ENCODE data around the gene EXPH5.

Gene EXPH5

DNA sequence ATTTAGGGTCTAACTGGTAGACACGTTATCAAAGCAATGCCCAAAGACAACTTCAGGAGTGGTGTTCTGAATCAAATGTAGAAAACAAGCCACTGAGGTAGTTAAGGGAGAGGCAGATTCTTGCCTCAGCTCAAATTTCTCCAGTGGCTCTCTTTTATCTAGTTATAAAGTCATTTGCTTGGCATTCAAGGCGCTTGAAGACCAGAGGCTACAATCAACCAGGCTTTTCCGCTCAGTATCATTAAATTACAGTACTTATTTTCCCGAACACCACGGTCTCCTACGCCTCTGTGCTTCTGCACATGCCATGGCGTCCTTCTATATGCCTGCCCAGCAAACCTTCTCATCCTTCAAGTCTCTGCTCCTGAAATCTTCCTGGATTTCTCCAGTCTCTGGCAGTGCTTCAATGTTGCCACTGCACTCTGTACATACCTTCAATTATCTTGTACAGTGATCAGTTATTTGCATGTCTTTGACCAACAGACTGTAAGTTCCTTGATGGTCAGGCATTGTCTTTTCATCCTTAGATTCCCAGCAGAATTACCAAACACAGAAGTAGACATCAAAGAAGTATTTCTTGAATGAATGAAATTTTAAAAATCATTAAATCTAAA lies 96.8 kb downstream of the EXPH5 start:
- Histone ChIP-seq H3K4me2 (ENCODE audit: low read length) (peak overlapping the region; percentile 79), H3F3A (ENCODE audit: control insufficient read depth, insufficient read depth) (no peaks in the 10 kb centered on the region), H3K4me3 (ENCODE audit: low read length) (peak overlapping the region; percentile 76), H4K20me1 (ENCODE audit: control insufficient read depth, insufficient read depth, low read depth, low read length) (no peaks in the 10 kb centered on the region), H3K36me3 (ENCODE audit: control insufficient read depth, low read length) (no peaks in the 10 kb centered on the region), H3K9me3 (ENCODE audit: control insufficient read depth, insufficient read depth, low read length) (no peaks in the 10 kb centered on the region), H3K9me2 (replicated peaks; ENCODE audit: control insufficient read depth, low read length) (no peaks in the 10 kb centered on the region), H3K79me2 (ENCODE audit: control insufficient read depth, low read length) (no peaks in the 10 kb centered on the region), H3K4me1 (ENCODE audit: control insufficient read depth, low read length) (peaks cover 14% of the 10 kb centered on the region), H3K27ac (ENCODE audit: low read depth, low read length) (no peak overlapping the region), H3K27me3 (ENCODE audit: control insufficient read depth, low read length) (peaks cover 11% of the 10 kb centered on the region)
- TF ChIP-seq, protein P1, sequence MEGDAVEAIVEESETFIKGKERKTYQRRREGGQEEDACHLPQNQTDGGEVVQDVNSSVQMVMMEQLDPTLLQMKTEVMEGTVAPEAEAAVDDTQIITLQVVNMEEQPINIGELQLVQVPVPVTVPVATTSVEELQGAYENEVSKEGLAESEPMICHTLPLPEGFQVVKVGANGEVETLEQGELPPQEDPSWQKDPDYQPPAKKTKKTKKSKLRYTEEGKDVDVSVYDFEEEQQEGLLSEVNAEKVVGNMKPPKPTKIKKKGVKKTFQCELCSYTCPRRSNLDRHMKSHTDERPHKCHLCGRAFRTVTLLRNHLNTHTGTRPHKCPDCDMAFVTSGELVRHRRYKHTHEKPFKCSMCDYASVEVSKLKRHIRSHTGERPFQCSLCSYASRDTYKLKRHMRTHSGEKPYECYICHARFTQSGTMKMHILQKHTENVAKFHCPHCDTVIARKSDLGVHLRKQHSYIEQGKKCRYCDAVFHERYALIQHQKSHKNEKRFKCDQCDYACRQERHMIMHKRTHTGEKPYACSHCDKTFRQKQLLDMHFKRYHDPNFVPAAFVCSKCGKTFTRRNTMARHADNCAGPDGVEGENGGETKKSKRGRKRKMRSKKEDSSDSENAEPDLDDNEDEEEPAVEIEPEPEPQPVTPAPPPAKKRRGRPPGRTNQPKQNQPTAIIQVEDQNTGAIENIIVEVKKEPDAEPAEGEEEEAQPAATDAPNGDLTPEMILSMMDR (IDR thresholded peaks at IDR 0.05; ENCODE audit: low read depth, low read length, poor library complexity, severe bottlenecking), result no peak
- no peak for TF ChIP-seq EZH2phosphoT487 (IDR thresholded peaks at IDR 0.05; ENCODE audit: borderline replicate concordance, low read length)

DNA sequence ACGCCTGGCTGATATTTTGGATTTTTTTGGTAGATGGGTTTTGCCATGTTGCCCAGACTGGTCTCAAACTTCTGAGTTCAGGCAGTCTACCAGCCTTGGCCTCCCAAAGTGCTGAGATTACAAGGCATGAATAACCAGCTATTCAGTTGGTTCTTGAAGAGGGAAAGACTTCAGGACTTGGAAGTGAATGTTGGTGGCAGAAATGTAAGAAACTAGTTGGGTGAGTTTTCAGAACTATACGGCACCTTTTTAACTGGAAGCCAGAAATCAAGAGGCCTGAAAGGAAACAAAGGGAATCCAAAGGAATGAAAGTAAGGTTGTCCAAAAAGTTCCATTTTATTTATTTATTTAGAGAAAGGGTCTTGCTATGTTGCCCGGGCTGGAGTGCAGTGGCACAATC lies 98.2 kb downstream of the EXPH5 start:
- Histone ChIP-seq H3K9me2 (replicated peaks; ENCODE audit: control insufficient read depth, low read length) (no peaks in the 10 kb centered on the region), H3K4me3 (ENCODE audit: low read length) (no peak overlapping the region), H3K36me3 (ENCODE audit: control insufficient read depth, low read length) (no peaks in the 10 kb centered on the region), H3K9me3 (ENCODE audit: control insufficient read depth, insufficient read depth, low read length) (no peaks in the 10 kb centered on the region), H3F3A (ENCODE audit: control insufficient read depth, insufficient read depth) (no peaks in the 10 kb centered on the region), H3K79me2 (ENCODE audit: control insufficient read depth, low read length) (no peaks in the 10 kb centered on the region), H4K20me1 (ENCODE audit: control insufficient read depth, insufficient read depth, low read depth, low read length) (no peaks in the 10 kb centered on the region), H3K27ac (ENCODE audit: low read depth, low read length) (no peak overlapping the region), H3K4me1 (ENCODE audit: control insufficient read depth, low read length) (peaks cover 14% of the 10 kb centered on the region), H3K4me2 (ENCODE audit: low read length) (no peak overlapping the region), H3K27me3 (ENCODE audit: control insufficient read depth, low read length) (peaks cover 11% of the 10 kb centered on the region)
- no peak for TF ChIP-seq EZH2phosphoT487 (IDR thresholded peaks at IDR 0.05; ENCODE audit: borderline replicate concordance, low read length)
- TF ChIP-seq, protein P1 (IDR thresholded peaks at IDR 0.05; ENCODE audit: low read depth, low read length, poor library complexity, severe bottlenecking), result no peak

DNA sequence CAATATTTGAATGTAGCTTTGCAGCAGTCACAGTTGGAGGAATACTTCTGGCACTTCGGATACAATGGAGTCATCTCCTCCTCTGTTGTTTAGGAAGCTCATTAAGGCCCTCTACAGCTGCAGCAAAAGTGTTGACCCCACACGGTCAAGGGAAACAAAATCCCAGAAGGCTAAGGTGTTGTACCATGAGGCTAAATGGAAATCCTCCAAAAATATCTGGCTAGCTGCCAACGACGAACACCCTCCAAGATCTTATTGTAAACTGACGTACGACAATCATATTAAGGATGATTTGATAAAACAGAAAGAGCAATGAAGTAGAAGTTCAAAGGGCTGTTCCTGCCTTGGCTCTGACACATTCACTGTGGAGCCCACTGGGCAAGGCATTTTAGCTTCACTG lies 99.4 kb downstream of the EXPH5 start:
- Histone ChIP-seq H3K4me3 (ENCODE audit: low read length) (no peak overlapping the region), H3K9me2 (replicated peaks; ENCODE audit: control insufficient read depth, low read length) (no peaks in the 10 kb centered on the region), H3K27ac (ENCODE audit: low read depth, low read length) (no peak overlapping the region), H3K79me2 (ENCODE audit: control insufficient read depth, low read length) (no peaks in the 10 kb centered on the region), H3K4me2 (ENCODE audit: low read length) (no peak overlapping the region), H3F3A (ENCODE audit: control insufficient read depth, insufficient read depth) (no peaks in the 10 kb centered on the region), H3K9me3 (ENCODE audit: control insufficient read depth, insufficient read depth, low read length) (no peaks in the 10 kb centered on the region), H4K20me1 (ENCODE audit: control insufficient read depth, insufficient read depth, low read depth, low read length) (no peaks in the 10 kb centered on the region), H3K27me3 (ENCODE audit: control insufficient read depth, low read length) (peaks cover 11% of the 10 kb centered on the region), H3K4me1 (ENCODE audit: control insufficient read depth, low read length) (peaks cover 14% of the 10 kb centered on the region), H3K36me3 (ENCODE audit: control insufficient read depth, low read length) (no peaks in the 10 kb centered on the region)
- TF ChIP-seq, protein P1 (IDR thresholded peaks at IDR 0.05; ENCODE audit: low read depth, low read length, poor library complexity, severe bottlenecking), result no peak
- TF ChIP-seq EZH2phosphoT487 (IDR thresholded peaks at IDR 0.05; ENCODE audit: borderline replicate concordance, low read length), result no peak
